GM19468 (cell line): ENCODE results near the gene GNPNAT1.
"Not testable (repeated sequence)": the region's sequence is repeated elsewhere in the genome, so short reads cannot be mapped to it uniquely, and the experiment has no call there.

Experiments
- ATAC-seq: cut with Tn5 transposase; IDR thresholded peaks from one replicate; pipeline ENCODE4 v1.9.1; 2021; ENCODE audit warnings: mild to moderate bottlenecking, moderate library complexity, moderate number of reproducible peaks; ENCODE audit not compliant: unreplicated experiment; ENCODE audit errors: extremely low read depth

The GNPNAT1 gene

DNA sequence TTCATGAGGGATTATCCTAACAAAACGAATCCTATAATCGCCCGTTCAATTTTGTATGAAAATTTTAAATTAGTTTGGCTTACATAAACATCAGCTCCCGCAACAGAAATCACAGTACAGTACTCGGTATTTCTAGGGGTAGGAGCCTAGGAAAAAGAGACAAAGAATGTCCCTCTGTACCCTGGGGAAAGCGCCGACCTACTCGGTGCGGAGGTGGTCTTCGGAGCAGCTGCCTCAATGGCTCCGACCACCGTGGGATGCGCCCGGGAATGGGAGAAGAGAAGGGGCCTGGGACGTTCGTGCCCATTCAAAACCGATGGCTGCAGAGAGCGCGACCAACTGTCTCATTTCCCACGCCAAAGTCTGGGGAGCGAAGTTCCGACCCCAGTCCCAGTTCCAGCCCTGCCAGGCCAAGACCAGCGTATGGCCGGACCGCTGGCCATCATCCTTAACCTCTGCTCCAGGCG lies 618 bp downstream of the GNPNAT1 start:
- ATAC-seq: no peak

DNA sequence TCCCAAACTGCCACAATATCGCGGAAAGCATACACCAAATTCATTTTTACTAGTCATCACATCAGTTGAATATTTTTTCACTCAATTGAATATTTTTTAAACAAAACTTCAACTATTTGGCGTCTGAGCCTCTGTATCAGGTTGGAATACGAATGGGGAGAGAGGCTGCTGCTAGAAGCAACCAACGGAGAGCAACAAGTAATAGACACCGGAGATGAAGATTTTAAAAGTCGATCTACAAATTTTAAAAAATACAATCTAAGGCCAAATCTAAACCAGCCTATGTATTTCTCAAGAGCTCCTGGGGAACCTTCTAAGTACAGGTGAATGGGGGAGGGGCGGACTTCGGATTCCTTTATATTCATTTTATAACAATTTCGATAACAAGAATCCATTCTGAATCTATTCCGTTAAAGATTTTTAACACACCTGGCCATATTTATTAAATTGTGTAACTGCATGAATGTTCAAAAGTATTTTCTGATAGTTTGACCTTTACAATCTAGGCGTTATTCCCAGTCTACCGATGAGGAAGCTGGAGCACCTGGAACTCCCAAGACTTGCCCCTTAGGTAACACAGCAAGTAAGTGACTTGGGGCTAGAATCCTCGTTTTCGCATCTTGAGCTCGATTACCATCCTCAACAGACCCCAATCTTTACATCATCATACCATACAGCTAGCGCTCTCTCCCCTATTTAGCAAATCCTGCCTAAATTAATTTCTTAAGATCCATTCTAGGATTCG lies 1.2 kb downstream of the GNPNAT1 start:
- ATAC-seq: no peak

DNA sequence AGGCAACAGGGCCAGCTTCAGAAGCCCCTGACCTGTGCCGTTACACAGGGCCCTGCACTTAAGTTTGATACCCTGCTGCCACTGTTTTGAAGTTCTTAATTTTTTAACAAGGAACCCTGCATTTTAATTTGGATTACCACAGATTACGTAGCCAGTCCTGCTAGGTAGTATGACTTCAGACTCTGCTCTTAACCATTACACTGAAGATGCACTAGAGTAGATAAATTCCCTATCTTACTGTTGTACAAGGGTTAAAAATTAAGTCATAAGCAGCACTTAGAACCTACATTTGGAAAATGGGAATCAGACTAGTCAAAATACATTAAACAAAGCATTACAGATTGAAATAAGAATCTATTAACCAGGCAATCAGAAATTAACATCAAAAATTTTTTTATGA lies 2.3 kb downstream of the GNPNAT1 start:
- no peak for ATAC-seq

DNA sequence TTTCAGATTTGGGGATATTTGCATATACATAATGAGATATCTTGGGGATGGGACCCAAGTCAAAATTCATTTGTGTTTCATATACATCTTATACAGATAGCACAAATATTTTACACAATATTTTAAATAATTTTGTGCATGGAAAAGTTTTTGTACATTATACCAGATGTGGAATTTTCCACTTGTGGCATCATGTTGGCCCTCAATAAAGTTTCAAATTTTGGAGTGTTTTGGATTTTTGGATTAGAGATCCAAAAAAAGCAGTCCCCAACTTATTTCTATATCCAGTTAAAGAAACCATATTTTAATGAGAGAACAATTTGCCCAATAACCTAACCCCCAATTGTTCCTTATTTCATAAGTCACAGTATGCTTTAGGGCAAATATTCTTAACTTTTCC lies 4.5 kb downstream of the GNPNAT1 start:
- ATAC-seq: no peak

DNA sequence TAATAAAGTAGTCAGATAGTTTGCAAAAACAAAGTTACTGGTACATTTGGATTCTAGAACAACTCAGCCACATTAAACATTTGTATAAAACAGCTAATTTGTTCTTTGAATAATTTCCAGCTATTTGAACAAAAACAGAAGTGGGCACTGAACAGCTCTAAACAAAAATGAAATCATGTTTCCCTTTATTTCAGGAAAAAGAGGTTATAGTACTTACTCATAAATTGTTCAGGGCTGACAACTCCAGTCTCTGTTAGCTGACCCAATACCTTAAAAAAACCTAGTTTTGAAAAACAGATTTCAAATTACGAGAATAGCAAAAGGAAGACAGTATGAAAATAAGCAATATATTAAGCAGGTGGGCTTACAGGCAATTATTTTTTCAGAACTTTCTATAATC lies 8.2 kb downstream of the GNPNAT1 start:
- no peak for ATAC-seq

DNA sequence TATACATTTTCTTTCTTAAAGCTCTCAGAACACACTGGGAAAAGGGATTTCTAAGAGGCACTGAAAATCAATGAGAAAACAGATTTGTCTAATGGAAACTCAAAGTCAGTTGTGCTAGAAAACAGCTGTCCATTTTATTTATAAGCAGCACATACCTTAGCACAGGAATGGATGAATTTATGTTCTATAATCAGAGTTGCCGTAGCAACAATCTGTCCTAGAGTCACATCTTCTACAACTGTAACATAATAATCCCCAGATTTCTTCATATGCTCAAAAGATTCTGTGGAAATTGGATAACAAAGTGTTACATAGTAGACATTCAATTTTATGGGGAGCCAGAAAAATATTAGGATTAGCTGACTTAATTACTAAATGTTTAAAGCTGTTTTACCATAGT lies 9.8 kb downstream of the GNPNAT1 start:
- no peak for ATAC-seq

DNA sequence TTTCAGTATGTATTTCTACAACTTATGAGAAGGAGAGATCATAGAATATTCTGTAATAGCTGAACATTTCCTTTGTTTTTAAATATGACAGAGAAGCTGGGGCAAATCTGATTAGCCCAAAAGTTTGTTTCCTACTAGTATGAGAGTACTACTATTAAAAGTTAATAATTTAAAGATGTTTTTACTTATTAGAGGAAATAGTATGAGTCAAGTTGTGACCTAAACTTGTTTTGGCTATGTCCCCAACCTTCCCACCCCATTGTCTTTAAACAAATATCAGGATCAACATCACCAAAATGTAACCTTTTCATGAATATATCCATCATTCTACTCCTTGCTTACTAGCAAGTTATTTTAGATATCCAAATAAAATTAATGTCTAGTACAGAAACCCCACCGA lies 10.5 kb downstream of the GNPNAT1 start:
- no peak for ATAC-seq

DNA sequence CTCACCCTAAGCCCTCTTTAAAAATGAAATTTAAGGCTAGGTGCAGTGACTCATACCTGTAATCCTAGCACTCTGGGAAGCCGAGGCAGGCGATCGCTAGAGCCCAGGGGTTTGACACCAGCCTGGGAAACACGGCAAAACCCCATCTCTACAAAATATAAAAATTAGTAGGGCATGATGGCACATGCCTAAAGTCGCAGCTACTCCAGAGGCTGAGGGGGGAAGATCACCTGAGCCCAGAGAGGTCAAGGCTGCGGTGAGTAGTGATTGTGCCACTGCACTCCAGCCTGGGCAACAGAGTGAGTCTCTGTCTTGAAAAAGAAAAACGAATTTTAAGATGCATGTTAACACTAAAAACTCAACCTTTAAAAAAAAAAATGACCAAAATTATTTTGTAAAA lies 12.7 kb downstream of the GNPNAT1 start:
- no peak for ATAC-seq

DNA sequence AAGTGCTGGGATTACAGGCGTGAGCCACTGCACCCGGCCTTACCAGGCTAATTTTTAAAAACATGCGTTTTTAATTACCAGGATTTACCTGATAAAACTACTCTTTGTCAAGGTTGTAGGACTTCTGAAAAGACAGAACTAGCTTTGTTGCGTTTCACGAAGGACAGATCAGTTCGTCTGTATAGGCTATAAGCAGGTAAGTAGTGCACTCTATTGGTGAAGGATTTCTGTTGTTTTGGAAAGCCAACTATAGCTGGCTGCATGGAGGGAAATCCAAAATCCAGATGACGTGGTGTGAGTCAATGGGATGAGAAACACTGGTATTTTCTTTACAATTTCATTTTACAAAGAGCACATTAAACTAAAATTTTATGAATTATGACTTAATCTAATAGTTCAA lies 14.6 kb downstream of the GNPNAT1 start:
- ATAC-seq: no peak

DNA sequence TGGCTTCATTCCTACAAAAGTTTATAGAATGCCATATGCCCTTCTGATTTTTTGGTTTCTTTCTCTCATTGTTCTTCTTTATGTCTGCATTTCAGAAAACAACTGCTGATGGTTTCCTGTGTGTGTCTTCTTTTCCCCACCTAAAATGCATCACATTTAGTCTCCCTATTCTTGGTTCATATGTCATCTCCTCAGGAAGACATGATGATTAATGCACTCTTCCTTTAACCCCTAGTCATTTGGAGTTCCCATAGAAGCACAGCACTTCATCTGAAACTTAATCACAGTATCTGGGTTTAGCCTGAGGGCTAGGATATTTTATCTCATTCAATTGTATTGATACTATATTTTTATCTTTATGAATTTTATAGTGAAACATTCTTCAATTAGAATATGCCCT lies 21.5 kb downstream of the GNPNAT1 start:
- ATAC-seq: no peak

DNA sequence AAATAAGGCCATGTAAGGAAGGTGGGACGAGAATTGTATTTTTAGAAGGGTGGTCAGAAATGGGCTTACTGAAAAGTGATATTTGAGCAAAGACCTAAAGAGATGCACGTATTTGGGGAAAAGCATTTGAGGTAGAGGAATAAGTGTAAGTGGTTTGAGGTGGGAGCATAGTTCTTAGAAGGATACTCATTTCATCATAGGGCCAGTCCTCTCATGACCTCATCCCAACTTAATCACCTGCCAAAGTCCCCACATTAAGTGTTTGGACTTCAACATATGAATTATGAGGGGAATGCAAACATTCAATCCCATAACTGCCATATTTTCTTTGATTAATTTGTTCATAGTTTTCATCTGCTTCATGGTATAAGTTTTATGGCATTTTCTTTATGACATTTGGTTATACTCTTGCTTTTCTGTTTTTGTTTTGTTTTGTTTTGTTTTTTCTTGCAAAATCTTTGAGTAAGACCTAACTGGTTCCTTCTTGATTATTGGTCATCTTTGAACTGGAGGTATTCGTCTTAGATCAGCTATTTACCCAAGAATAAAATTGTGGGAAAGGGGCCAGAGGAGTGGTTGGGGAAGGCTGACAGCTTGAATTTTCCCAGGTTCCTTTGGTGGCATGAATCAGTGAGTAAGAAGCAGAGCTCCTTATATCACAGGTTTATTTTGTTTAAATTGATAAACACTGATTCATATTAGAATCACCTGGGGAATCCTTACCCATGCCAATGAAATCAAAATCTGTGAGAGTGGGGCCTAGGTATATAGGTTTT lies 24.2 kb downstream of the GNPNAT1 start:
- ATAC-seq: no peak

DNA sequence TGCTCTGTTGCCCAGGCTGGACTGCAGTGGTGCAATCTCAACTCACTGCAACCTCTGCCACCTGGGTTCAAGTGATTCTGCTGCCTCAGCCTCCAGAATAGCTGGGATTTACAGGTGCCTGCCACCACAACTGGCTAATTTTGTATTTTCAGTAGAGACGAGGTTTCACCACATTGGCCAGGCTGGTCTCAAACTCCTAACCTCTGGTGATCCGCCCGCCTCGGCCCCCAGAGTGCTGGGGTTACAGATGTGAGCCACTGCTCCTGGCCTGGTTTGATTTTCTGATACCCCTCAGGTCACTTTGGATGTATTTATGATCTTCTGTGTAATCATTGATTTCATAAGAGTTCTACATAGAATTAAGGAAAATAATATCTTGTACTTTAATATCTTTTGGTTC lies 28.5 kb downstream of the GNPNAT1 start:
- not testable (repeated sequence) for ATAC-seq

DNA sequence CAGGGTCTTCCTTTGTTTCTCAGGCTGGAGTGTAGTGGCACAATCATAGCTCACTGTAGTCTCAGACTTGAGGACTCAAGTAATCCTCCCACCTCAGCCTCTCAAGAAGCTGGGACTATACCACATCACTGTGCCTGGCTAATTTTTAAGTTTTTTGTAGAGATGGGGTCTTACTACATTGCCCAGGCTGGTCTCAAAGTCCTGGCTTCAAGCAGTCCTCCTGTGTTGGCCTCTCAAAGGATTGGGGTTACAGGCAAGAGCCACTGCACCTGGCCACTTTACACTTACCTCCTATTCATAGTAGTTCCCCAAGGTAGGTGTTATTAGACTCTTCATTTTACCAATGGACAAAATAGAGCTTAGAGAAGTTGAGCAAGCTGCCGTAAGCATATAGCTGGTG lies 32.3 kb downstream of the GNPNAT1 start:
- ATAC-seq: no peak

DNA sequence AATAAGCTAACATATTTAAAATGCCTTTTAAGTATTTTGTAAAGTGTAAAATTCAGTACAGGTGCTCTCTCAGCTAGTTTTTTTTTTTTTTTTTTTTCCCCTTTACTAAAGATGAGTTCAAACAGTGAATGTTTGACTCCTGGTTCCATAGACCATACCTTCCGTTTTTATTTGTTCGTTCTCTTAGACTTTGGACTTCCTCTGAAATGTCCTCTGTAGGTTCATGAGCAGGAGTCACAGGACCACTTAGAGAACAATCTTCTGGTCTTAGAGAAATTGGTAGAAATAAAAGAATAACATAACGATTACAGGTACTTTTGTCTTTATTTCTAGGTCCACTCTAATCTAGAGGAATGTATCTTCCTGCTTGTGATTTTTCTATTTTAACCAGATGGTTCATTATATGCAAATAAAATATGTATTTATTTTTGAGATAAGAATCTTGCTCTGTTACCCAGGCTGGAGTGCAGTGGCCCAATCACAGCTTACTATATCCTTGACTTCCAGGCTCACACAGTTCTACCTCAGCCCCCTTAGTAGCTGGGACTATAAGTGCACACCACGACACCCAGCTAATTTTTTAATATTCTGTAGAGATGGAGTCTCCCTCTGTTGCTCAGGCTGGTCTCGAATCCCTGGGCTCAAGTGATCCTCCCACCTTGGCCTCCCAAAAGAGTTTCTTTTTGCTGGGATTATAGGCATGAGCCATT lies 35.6 kb downstream of the GNPNAT1 start:
- ATAC-seq: no peak

DNA sequence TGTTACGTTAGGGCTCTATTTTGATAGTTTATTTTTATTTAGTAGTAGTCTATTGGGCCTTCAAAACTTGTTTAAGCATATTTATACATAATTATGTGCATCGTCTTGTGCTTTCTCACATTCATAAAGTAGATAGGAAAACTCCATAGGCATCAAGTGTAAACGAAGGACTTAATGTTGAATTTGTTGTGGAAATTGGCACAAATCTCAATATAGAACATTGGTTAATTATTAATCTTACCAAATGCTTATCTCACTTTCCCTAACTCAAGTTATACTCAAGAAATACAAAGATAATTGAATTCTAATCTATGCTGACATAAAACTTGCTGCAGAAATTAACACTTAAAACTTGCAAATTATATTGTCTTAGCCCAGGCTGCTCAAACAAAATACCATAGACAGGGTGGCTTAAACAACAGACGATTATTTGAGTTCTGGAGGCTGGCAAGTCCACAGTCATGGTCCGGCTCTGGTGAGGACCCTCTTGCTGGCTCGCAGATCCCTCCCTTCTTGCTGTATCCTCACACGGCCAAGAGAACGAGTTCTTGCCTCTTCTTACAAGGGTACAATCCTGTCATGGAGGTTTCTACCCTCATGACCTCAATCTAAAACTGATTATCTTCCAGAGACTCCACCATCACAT lies 42.6 kb downstream of the GNPNAT1 start:
- no peak for ATAC-seq

DNA sequence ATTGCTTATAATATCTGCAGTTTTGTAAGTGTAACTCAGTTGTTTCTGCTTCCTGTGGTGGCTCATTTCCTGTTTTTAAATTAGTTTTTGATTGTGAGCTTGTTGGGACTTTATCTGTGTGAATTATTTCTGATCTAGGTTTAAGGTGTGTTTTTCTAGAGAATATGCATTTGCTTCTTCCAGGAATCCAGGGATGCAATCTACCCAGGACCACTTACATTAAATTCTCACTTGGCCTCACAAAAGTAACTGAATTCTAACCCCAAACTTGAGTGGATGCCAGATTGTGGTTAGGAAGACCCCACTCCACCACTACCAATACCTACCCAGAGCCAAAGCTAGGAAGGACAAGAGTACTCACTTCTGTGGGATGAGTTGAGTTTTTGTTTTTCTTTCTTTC lies 49.5 kb downstream of the GNPNAT1 start:
- no peak for ATAC-seq

DNA sequence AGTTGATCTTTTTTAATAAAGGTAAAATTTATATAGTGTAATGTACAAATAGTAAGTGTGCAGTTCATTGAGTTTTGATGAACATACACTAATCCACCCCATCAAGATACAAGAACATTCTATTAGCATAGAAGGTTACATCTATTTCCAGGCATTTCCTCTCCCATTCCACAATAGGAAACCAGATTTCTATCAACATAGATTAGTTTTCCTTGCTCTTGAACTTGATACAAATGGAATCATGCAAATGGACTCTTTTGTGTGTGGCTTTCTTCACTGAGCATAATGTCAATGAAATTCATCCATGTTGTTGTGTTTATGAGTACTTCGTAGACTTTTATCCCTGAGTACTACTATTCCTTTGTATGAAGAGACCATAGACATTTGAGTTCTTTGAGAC lies 50.7 kb downstream of the GNPNAT1 start:
- ATAC-seq: no peak

DNA sequence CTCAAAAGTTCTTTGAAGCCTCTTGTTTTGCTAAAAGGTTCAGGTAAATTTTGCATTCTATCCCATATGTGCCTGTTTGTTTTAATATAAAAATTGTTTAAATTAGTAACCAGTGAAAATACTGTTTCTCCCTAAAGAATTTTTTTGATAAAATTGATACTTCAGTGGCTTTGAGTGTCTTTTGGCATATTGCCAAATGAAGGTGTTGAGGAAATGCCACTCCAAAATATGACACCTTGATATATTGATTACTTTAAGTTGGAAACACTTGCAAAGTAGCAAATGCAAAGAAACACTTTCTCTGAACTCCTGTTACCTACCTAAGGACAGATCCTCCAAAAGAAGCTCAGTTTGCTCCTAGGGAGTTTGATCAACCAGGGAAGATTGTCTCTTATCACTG lies 53.0 kb downstream of the GNPNAT1 start:
- no peak for ATAC-seq

DNA sequence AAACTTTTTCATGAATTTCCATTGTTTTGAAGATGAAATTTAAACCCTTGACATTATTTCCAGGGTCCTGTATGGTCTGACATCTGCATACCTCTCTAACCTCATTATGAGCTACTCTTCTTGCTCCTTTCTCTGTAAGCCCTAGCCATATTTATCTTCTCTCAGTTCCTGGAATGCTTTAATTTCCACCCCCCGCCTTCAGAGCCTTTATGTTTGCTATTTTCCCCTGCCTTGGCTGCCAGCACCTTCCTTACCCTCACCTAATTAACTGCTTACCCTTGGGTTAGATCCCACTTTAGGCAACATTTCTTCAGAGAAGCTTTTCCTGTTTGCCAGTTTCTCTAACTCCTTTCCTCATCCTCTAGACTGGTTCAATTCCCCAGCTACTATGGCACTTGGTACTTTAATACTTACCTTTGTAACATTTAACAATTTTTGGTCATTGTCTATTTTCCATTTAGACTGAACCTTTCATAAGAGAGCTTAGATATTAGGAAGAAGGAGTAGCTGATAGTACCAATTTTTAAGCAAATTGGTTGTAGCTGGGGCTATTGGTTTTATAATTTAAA lies 55.4 kb downstream of the GNPNAT1 start:
- ATAC-seq: no peak

DNA sequence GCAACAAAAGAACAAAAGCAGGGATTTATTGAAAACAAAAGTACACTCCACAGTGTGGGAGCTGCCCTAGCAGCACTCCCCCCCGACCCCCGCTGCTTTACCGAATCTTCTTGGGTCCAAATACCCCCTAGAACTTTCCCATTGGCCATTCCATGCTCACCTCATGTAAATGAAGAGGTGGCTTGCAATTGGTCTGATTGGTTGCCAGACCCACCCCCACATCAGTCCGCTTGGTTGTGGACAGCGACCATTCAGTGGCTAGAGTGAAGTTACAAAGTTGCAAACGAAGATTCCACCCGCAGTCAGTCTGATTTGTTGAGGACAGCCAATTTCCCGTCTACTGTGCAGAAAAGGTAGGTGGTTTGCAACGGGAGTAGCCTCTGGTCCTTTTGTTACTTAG lies 57.6 kb downstream of the GNPNAT1 start:
- ATAC-seq: no peak
